Panc1 (cell line): Measurements from ENCODE around the gene NDUFA7. TPM values are rescaled to one million over a fixed set of nuclear protein-coding genes. Genes with fewer than 3 reads are reported as not detected.
"Not testable (repeated sequence)": the region's sequence is repeated elsewhere in the genome, so short reads cannot be mapped to it uniquely, and the experiment has no call there.

Experiments used
- ATAC-seq: fragments of 200-7000 bp; cut with Tn5 transposase; 2 replicates; pipeline ENCODE4 v1.9.1; 2020; ENCODE audit warnings: mild to moderate bottlenecking, moderate library complexity
- BruUV-seq: library from RNA; stranded (reverse); fragments of 400-500 nt; replicated peaks from 2 replicates; lab custom pipeline; 2021; lab: Mats Ljungman, UMichigan
- CTCF ChIA-PET: fragments of 300-600 bp; sonication (Branson Sonifier 250); formaldehyde crosslinking; loops from one replicate; lab custom pipeline; 2022; ENCODE audit warnings: antibody characterized with exemption; lab: Charles Lee
- POLR2A ChIA-PET: fragments of 300-600 bp; sonication (Branson Sonifier 250); formaldehyde crosslinking; loops from one replicate; lab custom pipeline; 2022; ENCODE audit warnings: antibody characterized with exemption; lab: Charles Lee
- DNase-seq: peaks from one replicate; pipeline ENCODE4 v3.0.0-alpha.2; 2010; ENCODE audit warnings: low read depth, low spot score
- H3K27ac ChIP-seq: 2 replicates; pipeline ENCODE4 v1.5.1; 2011; ENCODE audit warnings: mild to moderate bottlenecking, low read length, inconsistent platforms
- H3K27me3 ChIP-seq: fragments of 200-500 bp; sonication (Bioruptor generic); 2 replicates; pipeline ENCODE4 v1.6.0; 2014; ENCODE audit warnings: low read length, inconsistent platforms; ENCODE audit not compliant: control insufficient read depth, insufficient read depth
- H3K36me3 ChIP-seq: fragments of 200-500 bp; sonication (Bioruptor generic); 2 replicates; pipeline ENCODE4 v1.5.1; 2014; ENCODE audit warnings: inconsistent platforms, mild to moderate bottlenecking, low read length, moderate library complexity; ENCODE audit not compliant: control insufficient read depth, insufficient read depth
- H3K4me1 ChIP-seq: 2 replicates; pipeline ENCODE4 v1.5.1; 2011; ENCODE audit warnings: inconsistent platforms, mild to moderate bottlenecking, low read length, moderate library complexity; ENCODE audit not compliant: control insufficient read depth, insufficient read depth
- H3K4me3 ChIP-seq, 2 experiments: 2 replicates each; pipeline ENCODE4 v1.5.1; 2011 to 2012; ENCODE audit warnings: low read depth in 2 of 2, low read length in 2 of 2, mild to moderate bottlenecking in 2 of 2, inconsistent platforms in 1 of 2, moderate library complexity in 1 of 2
- H3K9me3 ChIP-seq: fragments of 200-500 bp; sonication (Bioruptor generic); 2 replicates; pipeline ENCODE4 v1.5.1; 2014; ENCODE audit warnings: low read depth, mild to moderate bottlenecking, inconsistent platforms, low read length, moderate library complexity; ENCODE audit not compliant: control insufficient read depth, insufficient read depth
- POLR2AphosphoS5 ChIP-seq: IDR thresholded peaks from 2 replicates; pipeline ENCODE4 v1.6.1; 2012; ENCODE audit warnings: mild to moderate bottlenecking, low read depth, low read length, moderate library complexity
- REST ChIP-seq, 2 experiments: IDR thresholded peaks; 2 replicates each; pipeline ENCODE4 v1.6.1; 2011 to 2012; ENCODE audit warnings: low read depth in 2 of 2, control low read depth in 1 of 2, low read length in 1 of 2, mild to moderate bottlenecking in 1 of 2, moderate library complexity in 1 of 2; ENCODE audit not compliant: insufficient read depth in 1 of 2
- SIN3A ChIP-seq: IDR thresholded peaks from 2 replicates; pipeline ENCODE4 v1.6.1; 2012; ENCODE audit warnings: low read depth, mild to moderate bottlenecking, low read length, moderate library complexity, borderline replicate concordance; ENCODE audit not compliant: insufficient read depth
- TCF7L2 ChIP-seq: IDR thresholded peaks from 2 replicates; pipeline ENCODE4 v1.6.1; 2011; ENCODE audit warnings: mild to moderate bottlenecking, low read depth, low read length, inconsistent platforms
- in situ Hi-C: cut with HindIII; loops from 2 replicates; pipeline ENCODE4 v1.10.0; 2016; ENCODE audit warnings: low sequenced_read_pairs, low pct_unique_long_range_greater_than_20kb
- intact Hi-C: fragments of 100-400 bp; cut with micrococcal nuclease; formaldehyde crosslinking; loops from one replicate; pipeline ENCODE4 v1.10.0; 2022; ENCODE audit not compliant: unreplicated experiment
- total RNA-seq: library from RNA; stranded (reverse); gene quantifications from one replicate; pipeline ENCODE4 v1.2.1, GENCODE V29; 2021; ENCODE audit not compliant: unreplicated experiment
- TF ChIP-seq, protein P1 (sequence below): fragments of 450-650 bp; IDR thresholded peaks from 2 replicates; pipeline ENCODE4 v1.5.1; 2017; ENCODE audit warnings: mild to moderate bottlenecking

Gene NDUFA7
- total RNA-seq, 1 experiment from 2014 or later, result 36.8 TPM

- peak overlapping the region; percentile 6 to 34; a peak in 3 of 4 replicates for H3K4me3 ChIP-seq
- intact Hi-C loops (loop anchor here (10.0 kb wide), 1 partner anchor 103 kb away; no protein-coding TSS in a partner anchor), in situ Hi-C loops (no loop called here)
- TF ChIP-seq, protein P1, sequence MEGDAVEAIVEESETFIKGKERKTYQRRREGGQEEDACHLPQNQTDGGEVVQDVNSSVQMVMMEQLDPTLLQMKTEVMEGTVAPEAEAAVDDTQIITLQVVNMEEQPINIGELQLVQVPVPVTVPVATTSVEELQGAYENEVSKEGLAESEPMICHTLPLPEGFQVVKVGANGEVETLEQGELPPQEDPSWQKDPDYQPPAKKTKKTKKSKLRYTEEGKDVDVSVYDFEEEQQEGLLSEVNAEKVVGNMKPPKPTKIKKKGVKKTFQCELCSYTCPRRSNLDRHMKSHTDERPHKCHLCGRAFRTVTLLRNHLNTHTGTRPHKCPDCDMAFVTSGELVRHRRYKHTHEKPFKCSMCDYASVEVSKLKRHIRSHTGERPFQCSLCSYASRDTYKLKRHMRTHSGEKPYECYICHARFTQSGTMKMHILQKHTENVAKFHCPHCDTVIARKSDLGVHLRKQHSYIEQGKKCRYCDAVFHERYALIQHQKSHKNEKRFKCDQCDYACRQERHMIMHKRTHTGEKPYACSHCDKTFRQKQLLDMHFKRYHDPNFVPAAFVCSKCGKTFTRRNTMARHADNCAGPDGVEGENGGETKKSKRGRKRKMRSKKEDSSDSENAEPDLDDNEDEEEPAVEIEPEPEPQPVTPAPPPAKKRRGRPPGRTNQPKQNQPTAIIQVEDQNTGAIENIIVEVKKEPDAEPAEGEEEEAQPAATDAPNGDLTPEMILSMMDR, result no peak
- 0 out of 2 replicates have a peak, but pooled peaks cover 4% of the 10 kb centered on the region for H3K4me1 ChIP-seq
- ChIA-PET POLR2A (interaction anchor here (0.6 kb wide), 1 partner anchor 38 kb away, joined by 3 read pairs; the partner anchor contains the start of gene RAB11B), CTCF (interaction anchor here (0.5 to 1.0 kb wide), 4 partner anchors 9 to 247 kb away, joined by 3 to 5 read pairs (median 5); partner anchors contain the start of genes KANK3 and MARCHF2)
- H3K27ac ChIP-seq, result 0 out of 2 replicates have a peak overlapping the region, but pooled peaks have one; percentile 18
- no peaks in the 10 kb centered on the region for H3K9me3 ChIP-seq
- ATAC-seq (no peak), DNase-seq (no peak)
- no TSS peak for BruUV-seq
- no peaks in the 10 kb centered on the region for H3K27me3 ChIP-seq
- H3K36me3 ChIP-seq, result no peaks in the 10 kb centered on the region
These were observed 31.1 kb upstream of the NDUFA7 start for GRCh38 chr19:8352134-8352827.

- BruUV-seq, H3K27me3 ChIP-seq, POLR2A ChIA-PET, H3K4me1 ChIP-seq, H3K27ac ChIP-seq, H3K4me3 ChIP-seq, DNase-seq, H3K36me3 ChIP-seq, ATAC-seq, H3K9me3 ChIP-seq, in situ Hi-C loops: not testable (repeated sequence)
- CTCF ChIA-PET, result interaction anchor here (0.6 kb wide), 1 partner anchor 231 kb away, joined by 5 read pairs; no protein-coding TSS in a partner anchor
- intact Hi-C loops, result loop anchor here (10.0 kb wide), 1 partner anchor 105 kb away; no protein-coding TSS in a partner anchor
These were observed 28.6 kb upstream of the NDUFA7 start for GRCh38 chr19:8349629-8350372.

DNA sequence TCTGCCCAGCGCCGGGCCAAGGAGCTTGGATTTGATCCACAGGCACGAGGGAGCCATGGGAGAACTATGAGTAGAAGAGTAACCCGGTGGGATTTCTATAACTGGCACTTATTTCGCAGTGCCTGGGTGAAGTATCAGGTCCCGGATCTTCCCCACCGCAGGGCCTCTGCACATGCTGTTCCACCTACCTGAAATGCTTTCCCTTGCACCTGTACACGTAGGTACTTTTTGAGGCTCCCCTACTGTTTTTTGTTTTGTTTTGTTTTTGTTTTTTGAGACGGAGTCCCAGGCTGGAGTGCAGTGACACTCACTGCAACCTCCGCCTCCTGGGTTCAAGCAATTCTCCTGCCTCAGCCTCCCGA is 22.3 kb upstream of the NDUFA7 start:
- CTCF ChIA-PET, result interaction anchor here (0.6 to 1.0 kb wide), 4 partner anchors 9 to 1510 kb away, joined by 3 to 5 read pairs (median 5); no protein-coding TSS in a partner anchor
- Histone ChIP-seq H3K4me3 (peak overlapping the region; percentile 53 to 58), H3K4me1 (no peaks in the 10 kb centered on the region), H3K9me3 (no peaks in the 10 kb centered on the region), H3K36me3 (no peaks in the 10 kb centered on the region), H3K27me3 (no peaks in the 10 kb centered on the region), H3K27ac (no peak overlapping the region)
- in situ Hi-C loops, result no loop called here
- ATAC-seq (no peak; the same call in 1 of the 2 replicates), DNase-seq (no peak)
- intact Hi-C loops, result no loop called here
- TF ChIP-seq SIN3A, result no peak
- no peak for TF ChIP-seq TCF7L2
- TF ChIP-seq, protein P1, result no peak
- no peak for TF ChIP-seq REST (IDR thresholded peaks at IDR 0.05; ENCODE audit: insufficient read depth in 1 of 2, low read depth in 2 of 2, low read length in 1 of 2)
- no peak for TF ChIP-seq POLR2AphosphoS5
- BruUV-seq, result no TSS peak
- POLR2A ChIA-PET, result no interaction called here
